ENCODE results near the gene FBXL15.

- TF ChIP-seq CTCF (IDR thresholded peaks at IDR 0.05; ENCODE audit: extremely low read depth in 1 of 2, insufficient read depth in 1 of 2, low read depth in 1 of 2, low read length in 2 of 2) (no peak), POLR2A (IDR thresholded peaks at IDR 0.05; ENCODE audit: low read depth, low read length) (no peak), POLR2AphosphoS5 (IDR thresholded peaks at IDR 0.05; ENCODE audit: insufficient read depth, low read depth, low read length) (no peak), JUN (IDR thresholded peaks at IDR 0.05; ENCODE audit: borderline replicate concordance, insufficient read depth, insufficient read length, low read depth) (no peak), EZH2 (IDR thresholded peaks at IDR 0.05; ENCODE audit: borderline replicate concordance, low read depth, low read length, severe bottlenecking) (no peak)
Observed at GRCh38 chr10:102423372-102423968, 2.8 kb downstream of the FBXL15 start.
